GM18870 (cell line): ENCODE data around the gene C3orf33.

Experiments used
- ATAC-seq: cut with Tn5 transposase; IDR thresholded peaks from one replicate; pipeline ENCODE4 v1.9.1; 2021; ENCODE audit warnings: moderate library complexity; ENCODE audit not compliant: unreplicated experiment

C3orf33 gene

DNA sequence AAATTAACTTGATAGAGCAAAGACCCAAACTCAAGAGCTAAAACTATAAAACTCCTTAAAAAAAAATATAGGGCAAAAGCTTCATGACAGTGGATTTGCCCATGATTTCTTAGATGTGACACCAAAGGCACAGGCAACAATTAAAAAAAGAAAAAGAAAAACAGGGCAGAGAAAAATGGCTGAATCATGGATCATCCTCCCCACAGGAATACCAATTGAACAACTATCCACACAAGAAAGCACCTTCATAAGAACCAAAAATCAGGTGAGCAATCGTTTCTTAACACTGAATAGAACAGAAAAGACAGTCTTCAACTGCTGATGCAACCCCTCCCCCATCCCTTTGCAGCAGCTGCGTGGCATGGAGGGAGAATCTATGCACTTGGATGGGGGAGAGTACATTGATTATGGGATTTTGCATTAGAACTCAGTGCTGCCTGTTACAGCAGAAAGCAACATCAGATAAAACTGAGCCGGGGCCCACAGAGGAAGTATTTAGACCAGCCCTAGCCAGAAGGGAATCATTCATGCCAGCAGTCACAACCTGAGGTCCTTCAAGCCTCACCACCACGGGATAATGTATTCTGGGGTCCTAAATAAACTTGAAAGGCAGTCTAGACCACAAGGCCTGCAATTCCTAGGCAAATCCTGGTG lies 15.7 kb downstream of the C3orf33 start:
- ATAC-seq, result no peak

DNA sequence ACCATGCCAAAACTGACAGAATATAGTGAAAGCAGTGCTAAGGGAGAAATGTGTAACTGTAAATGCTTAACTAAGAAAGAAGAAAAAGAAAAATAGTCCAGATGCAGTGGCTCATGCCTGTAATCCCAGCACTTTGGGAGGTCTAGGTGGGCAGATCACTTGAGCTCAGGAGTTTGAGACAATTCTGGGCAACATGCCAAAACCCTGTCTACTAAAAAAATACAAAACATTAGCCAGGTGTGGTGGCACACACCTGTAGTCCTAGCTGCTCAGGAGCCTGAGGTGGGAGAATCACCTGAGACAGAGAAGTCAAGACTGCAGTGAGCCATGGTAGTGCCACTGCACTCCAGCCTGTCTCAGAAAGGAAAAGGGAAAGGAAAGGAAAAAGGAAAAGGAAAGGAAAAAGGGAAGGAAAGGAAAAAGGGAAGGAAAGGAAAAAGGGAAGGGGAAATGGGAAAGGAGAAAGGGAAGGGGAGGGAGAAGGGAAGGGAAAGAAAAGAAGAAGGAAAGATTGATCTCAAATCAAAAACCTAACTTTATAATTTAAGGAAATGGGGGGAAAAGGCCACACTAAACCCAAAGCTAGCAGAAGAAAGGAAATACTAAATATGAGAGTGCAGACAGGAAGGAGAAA lies 20.3 kb downstream of the C3orf33 start:
- no peak for ATAC-seq

DNA sequence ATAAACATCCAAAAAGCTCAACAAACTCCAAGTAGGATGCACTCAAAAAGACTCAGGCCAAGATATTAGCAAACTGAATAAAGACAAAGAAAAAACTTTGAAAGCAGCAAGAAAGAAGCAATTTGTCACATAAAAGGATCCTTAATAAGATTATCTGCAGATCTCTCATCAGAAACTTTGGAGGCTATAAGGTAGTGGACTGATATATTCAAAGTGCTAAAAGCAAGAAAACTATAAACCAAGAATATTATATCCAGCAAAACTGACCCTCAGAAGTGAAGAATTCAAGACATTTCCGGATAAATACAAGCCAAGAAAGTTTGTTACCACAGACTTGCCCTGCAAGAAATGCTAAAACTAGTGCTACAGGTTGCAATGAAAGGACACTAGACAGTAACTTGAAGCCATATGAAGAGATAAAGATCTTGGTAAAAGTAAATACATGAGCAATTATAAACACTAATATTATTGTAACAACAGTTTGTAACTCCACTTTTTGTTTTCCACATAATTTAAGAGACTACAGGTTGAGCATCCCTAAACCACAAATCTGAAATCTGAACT lies 23.6 kb downstream of the C3orf33 start:
- ATAC-seq, result no peak

DNA sequence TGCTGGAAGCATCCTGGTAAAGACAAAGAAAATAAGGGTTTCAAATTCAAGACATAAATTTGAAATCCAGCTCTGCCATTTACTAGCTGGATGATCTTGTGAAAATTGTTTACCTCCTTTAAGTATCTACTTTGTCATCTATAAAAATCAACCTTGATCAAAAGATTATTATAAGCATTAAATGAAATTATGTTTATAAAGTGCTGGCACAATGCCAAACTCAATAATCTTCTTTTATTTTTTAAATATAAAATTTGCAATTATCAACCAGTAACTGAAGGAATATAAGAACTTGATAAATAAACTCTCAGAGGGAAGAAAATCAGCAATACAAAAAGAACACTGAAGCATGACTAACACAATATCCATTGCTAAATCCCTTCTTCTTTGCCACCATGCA lies 25.8 kb downstream of the C3orf33 start:
- ATAC-seq, result no peak

DNA sequence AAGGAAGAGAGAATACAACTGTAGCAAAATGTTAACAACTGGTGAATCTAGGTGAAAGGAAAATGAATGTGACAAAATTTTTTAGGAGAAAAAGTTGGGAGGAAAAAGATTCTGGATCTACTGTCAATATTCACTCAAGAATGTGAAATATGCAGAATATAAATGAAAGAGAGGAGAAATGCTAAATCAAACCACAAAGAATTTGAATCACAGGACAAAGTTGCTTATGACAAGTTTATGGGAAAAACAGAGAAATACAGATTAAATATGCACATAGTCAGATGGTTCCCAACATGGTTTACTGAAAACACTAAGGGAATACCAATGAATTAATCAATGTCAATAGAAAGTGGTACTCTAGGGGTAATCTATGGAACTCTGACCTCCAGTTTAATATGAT lies 27.6 kb downstream of the C3orf33 start:
- no peak for ATAC-seq

DNA sequence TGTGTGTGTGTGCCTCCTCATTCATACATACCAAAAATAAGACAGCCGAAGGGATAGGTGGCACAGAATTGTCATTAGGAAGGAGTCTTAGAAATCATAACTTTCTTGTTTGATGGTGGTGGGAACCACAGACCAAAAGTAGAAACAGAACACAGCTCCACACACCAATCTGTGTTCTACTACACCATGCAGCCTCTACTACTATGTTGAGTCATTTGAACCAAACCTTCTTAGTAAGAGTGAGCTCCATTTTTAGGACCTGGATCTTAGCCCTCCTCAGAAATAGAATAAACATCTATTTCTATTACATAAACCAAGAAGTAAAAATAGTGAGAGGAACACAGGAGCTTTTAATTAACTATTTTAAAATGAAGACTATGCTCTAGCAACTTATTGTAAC lies 33.3 kb downstream of the C3orf33 start:
- no peak for ATAC-seq

DNA sequence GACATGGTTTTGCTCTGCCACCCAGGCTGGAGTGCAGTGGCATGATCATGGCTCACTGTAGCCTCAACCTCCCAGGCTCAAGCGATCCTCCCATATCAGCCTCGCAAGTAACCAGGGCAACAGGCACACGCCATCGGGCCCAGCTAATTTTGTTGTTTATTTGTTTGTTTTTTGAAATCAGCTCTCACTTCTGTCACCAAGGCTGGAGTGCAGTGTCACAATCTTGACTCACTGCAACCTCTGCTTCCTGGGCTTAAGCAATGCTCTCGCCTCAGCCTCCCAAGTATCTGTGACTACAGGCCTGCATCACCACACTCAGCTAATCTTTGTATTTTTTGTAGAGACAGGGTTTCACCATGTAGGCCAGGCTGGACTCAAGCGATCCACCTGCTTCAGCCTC lies 35.0 kb downstream of the C3orf33 start:
- ATAC-seq, result no peak

DNA sequence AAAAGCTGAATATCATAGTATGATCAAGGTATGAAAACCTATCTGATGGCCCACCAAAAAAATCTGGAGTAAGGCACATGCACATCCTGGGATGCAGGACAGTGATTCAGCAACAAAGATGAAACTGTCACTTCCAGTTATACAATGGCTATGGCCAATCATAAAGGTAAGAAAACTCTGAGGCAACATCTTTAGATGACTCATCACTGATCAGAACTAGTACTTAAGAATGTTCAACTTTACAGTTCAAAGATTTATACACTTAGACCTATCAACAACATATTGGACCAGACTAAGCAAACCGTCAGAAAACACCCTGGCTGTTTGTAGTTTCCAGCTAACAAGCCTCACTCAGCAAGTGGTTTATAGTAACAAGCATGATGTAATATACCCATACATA lies 39.9 kb downstream of the C3orf33 start:
- no peak for ATAC-seq

DNA sequence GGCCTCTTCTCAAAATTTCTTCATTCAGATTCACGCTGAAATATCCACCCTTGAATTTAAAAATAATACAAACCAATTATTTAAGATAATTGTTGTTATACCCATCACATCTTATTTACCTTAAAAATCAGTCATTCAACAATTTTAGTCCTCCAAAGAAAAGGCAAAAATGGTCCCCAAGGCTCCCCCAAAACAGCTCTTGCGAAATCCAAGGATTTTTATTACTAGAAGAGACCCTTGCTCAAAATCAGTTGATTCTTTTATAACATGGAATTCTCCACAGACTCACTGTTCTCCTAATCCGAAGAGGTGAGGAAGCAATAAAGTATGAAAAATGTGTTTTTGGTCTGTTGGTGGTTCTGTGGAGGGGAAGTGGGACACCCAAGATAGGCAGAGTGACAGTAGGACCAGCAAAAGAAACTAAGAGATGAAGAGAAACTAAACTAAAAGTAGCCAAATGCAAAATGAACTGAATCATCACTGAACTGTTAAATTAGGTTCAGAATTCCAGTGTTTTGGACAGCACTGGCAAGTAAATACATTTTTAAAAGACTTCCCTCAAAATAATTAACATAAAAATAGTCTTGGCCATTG lies 42.1 kb downstream of the C3orf33 start:
- ATAC-seq, result no peak

DNA sequence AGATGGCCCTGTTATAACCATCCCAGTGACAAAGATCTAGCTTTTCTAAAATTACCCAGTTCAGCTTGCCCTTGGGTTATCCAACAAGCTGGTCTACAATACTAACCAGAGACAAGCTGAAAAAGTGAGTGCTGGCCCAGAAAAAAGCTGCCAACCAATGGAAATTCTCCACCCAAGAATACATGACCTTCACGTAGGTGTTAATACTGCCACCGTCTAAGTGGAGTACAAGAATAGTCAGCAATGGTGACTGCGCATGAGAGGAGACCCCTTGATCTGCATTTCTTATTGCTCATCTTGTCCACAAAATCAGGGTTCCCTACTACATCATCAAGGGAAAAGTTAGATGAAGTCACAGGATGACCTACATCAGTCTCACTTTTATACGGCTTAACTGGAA lies 45.4 kb downstream of the C3orf33 start:
- no peak for ATAC-seq

DNA sequence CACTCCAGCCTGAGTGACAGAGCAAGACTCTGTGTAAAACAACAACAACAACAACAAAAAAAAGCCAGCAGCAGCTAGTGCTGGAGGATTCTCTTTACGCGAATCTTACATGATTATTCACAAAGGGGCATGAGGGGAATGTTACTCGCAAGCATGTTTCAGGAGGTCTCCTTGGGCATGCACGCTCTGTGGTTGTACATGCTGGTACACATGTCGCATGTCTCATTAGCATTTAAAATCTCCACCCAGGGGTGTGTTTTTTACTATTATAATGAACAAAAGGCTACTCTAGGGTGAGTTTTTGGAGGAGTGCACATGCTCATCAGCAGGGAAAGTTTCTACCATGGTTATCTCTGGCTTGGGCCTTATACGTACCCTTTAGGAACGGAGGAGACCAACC lies 48.5 kb downstream of the C3orf33 start:
- ATAC-seq, result no peak

DNA sequence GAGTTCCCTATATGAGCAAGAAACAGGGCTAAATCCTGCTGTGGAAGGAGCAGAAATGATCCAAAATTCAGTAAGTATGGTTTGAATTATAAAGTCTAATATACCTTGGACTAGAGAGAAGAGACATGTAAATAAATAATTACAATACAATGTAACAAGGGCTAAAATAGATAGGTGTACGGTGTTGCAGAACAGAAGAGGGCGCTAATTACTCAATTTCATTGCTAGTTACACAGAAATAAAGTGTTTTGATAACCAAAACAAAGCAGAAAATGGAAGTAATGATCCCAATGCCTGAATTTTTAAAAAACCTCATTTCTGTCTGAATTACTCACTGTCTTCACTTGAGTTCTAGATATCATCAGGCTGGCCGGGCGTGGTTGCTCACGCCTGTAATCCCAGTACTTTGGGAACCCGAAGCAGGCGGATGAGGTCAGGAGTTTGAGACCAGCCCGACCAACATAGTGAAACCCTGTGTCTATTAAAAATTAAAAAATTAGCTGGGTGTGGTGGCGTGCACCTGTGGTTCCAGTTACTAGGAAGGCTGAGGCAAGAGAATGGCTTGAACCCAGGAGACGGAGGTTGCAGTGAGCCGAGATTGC lies 52.9 kb downstream of the C3orf33 start:
- no peak for ATAC-seq

DNA sequence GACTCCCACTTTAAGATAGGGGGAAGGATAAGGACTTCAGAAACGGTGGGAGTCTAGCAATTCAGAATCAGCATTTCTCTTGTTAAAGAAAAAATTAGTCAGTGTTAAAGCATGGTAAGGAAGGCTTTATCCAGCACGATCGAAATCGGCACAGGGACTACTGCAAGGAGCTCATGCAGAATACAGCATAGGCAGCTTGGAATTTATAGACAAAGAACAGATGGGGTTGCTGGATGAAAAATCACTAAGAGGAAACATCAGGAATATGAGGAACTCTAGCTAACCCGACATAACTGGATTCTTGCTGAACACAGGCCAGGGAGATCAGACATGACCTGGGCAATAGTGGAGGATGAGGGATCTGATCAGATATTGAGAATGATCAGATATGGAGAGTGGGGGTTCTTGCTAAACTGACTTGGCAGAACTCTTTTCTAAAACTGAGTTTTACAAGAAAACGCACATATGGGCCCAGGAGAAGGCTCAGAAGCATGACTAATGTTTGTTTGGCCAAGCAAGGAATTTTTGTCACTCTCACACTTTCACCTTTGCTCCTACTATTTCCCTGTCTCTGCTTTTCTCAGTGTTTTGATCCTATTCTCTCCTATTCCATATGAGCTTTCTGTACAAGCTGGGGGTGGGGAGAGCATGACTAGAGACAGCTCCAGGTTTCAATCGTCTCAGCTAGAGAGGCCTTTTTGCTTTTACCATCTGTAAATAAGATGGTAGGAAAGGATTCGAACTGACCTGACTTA lies 57.3 kb downstream of the C3orf33 start:
- no peak for ATAC-seq

DNA sequence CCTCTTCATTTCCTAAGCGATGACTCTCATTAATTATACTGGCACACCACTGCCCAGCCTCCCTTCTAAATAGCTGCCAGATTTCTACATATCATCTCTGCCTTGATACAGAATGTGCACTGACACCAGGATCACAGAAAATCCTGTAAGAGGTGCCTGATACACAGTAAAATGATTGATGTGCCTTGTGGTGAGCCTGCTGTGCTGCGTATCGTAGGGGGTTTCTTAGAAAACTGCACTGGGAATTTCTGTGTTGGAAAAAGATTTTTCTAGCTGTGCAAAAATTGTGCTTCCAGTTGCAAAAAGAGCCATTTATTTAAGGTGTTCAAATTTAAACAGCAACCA lies 58.2 kb downstream of the C3orf33 start:
- no peak for ATAC-seq

DNA sequence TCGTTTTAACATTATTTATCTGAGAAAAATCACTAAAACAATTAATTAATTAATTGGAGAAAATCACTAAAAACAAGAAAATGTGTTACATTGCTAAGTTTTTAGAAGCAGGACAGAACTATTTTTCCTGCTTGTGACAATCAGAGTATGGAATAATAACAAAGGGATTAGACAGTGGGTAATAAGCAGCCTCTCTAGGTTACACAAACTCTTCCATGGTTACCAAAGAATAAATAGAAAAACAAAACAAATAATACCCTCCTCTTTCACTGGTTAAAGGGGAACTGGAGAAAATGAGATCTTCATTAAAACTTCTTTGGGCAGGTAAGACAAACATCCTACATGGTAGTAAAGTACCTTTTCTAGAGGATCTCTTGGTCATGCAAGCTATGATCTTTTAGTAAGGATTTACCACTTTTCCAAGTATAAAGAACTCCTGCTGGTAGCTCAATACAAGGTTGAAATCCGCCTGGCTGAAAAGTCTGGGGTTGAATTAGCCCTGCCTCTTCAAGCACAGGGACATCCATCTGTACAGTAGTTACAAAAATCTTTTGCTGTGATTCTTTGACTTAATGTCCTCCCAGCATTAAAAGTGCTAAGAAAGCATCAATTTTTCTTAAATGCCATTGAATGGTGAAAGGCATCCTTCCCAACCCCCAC lies 58.7 kb downstream of the C3orf33 start:
- ATAC-seq, result no peak

DNA sequence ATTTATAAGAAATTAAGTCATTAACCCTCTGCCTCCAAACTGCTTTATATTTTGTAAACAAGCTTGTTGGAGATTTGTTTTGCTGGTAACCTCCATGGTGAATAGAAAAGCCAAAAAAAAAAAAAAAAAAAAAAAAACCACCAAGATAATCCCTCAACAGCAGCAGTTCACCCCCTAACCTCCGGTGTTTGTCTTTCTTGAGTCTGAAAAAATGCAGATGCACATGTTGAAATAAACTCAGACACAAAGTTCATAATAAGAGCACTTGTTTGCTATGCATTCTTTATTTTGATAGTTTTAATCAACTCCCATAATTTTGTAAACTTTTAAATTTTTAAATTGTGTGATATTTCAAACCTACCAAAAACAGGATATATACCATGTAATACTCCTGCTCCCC lies 59.4 kb downstream of the C3orf33 start:
- ATAC-seq, result no peak

DNA sequence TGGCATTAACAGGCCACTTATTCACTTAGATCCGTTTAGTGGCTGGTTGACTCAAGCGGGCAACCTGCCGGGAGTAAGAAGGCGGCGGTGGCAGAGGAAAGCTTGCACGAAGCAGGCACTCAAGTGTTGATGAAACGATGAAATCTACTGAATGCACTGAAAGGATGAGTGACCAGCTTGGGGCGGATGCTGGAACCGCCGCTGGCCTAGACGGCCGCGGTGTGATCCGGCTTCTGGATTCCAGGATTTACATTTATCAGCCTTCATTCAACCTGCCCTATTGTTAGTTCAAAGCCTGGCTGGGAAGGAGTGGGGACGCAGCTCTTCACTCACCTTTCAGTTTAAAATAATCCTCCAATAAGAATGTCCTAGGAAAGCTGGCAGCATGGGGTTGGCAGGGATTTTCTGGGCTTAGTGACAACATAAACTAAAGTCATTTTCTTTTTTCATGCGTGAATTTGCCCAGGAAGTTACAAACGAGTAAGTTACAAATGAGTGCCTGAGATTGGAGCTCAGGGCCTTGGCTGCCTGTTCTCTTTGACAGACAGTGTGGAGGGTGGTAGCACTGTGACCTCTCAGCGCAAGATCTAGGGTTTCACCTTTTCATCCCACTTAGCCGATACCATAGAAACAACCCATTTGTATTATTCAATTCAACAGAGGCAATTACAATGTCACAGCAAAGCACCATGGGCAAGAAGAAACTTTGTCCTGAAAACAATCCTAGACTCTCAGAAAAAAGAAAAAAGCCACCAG lies 60.1 kb downstream of the C3orf33 start:
- ATAC-seq, result no peak

DNA sequence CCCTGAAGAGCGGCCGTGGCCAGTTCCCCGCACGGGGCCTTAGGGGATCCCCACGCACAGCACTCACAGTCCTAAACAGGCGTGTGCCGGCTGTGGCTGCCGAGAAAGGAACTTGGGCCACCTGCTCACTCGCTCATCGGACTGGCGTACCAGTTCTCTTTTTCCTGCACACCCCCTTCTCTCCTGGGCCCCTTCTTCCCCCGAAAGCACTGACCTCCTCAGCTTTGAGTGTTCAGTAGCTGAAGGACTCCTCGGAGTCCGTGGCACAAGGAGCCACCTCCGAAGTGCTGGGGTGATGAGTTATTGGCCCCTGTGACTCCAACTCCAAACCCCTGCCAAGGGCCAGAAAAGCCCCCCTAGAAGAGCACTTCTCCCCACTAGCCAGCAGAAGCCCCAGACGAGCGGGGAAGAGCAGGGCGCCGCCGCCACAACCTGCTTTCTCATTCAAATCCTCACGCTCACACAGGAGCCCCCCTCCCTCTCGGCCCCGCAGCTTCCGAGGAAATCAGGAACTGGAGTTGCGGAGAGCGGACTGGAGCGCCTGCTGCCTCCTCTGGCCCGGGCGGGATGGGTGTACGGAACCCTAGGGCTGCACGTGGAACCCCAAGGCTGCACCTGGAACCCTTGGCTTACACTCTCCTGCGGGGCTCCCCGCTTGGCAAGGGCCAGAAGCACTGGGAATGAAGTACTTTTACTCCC lies 61.3 kb downstream of the C3orf33 start, which contains the start of gene PLCH1:
TSS of gene PLCH1 (minus strand) at position 446 of the 699 bp plus-strand sequence. CDS start 40,847 bp downstream, outside the sequence.
- no peak for ATAC-seq

DNA sequence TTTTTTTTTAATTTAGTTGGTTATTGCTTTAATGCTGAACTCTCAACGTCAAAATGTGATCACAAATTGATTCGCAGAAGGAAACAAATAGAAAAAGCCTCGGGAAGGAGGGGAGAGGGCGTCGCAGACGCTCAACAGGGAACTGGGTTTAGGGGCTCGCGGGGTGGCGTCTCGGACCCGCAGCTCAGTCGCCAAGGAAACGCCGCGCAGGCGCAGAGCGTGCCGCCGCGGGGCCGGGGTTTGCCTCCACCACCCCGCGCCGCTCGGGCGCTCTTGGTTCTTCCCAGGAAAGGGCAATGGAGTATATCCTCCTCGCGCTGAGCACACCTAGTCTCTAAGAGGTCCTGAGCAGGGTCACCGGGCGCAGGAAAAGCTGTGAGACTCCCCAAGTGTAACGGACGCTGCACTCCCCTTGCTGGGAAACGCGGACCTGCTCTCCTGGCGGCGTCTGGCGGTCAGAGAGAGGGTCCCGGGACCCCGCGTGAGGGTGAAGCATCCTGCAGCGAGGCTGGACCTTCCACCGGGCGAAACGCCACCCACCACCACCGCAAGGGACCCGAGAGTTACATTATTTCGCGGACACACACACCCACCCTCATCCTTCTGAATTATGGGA lies 62.0 kb downstream of the C3orf33 start:
- ATAC-seq, result no peak
